ENCODE measurements around the gene DYNC1I1. TPM values are rescaled to one million over a fixed set of nuclear protein-coding genes. Genes with fewer than 3 reads are reported as not detected.

The DYNC1I1 gene
- total RNA-seq, 3 donors from 2014 or later = 0.41 to 42.6 (median 1.5) TPM

GRCh38 chr7:95908499-95908898 is 136.1 kb downstream of the DYNC1I1 start:
- intact Hi-C loops (cut with DNase I, micrococcal nuclease) = no loop called here
- H3K4me1 ChIP-seq (ENCODE audit: low read depth) = no peaks in the 10 kb centered on the region

GRCh38 chr7:95910341-95910740 is 138.0 kb downstream of the DYNC1I1 start:
- Histone ChIP-seq H3K4me3 (no peak overlapping the region), H3K9me3 (no peaks in the 10 kb centered on the region), H3K4me1 (ENCODE audit: low read depth) (no peaks in the 10 kb centered on the region), H3K36me3 (ENCODE audit: low read depth) (no peaks in the 10 kb centered on the region)
- intact Hi-C loops (cut with DNase I, micrococcal nuclease) = loop anchor here in 1 of 2 donors (10.0 kb wide), 1 partner anchor 1114 kb away; the partner anchor contains the start of gene DLX5
- no peak for TF ChIP-seq CTCF (IDR thresholded peaks at IDR 0.05)
- no peak for ATAC-seq
- no peak for DNase-seq

More at GRCh38 chr7:95908499-95908898, 136.1 kb downstream of the DYNC1I1 start:
- no peak for TF ChIP-seq CTCF (IDR thresholded peaks at IDR 0.05)
- H3K36me3 ChIP-seq (ENCODE audit: low read depth) = no peaks in the 10 kb centered on the region
- DNase-seq (no peak), ATAC-seq (no peak)
- no peaks in the 10 kb centered on the region for H3K9me3 ChIP-seq
- H3K4me3 ChIP-seq = no peak overlapping the region

GRCh38 chr7:95915731-95916130 is 143.4 kb downstream of the DYNC1I1 start:
- ATAC-seq (no peak), DNase-seq (no peak)
- TF ChIP-seq CTCF (IDR thresholded peaks at IDR 0.05) = no peak
- H3K4me1 ChIP-seq (ENCODE audit: low read depth) = no peaks in the 10 kb centered on the region
- no peak overlapping the region for H3K4me3 ChIP-seq
- no peaks in the 10 kb centered on the region for H3K9me3 ChIP-seq
- H3K36me3 ChIP-seq (ENCODE audit: low read depth) = no peaks in the 10 kb centered on the region
- intact Hi-C loops (cut with DNase I, micrococcal nuclease) = loop anchor here (5.0 to 10.0 kb wide), 2 partner anchors 1109 to 1112 kb away; partner anchors contain the start of gene DLX5 (in 1 of the 2)

GRCh38 chr7:95916573-95917297 is 144.4 kb downstream of the DYNC1I1 start:
- Histone ChIP-seq H3K36me3 (ENCODE audit: low read depth) (no peaks in the 10 kb centered on the region), H3K4me1 (ENCODE audit: low read depth) (no peaks in the 10 kb centered on the region), H3K9me3 (no peaks in the 10 kb centered on the region), H3K4me3 (no peak overlapping the region)
- TF ChIP-seq CTCF (IDR thresholded peaks at IDR 0.05) = peak; percentile 75
- ATAC-seq (peak; percentile 67), DNase-seq (peak; percentile 57 to 92 (median 75))
- intact Hi-C loops (cut with DNase I, micrococcal nuclease) = loop anchor here (5.0 to 10.0 kb wide), 2 partner anchors 1108 to 1111 kb away; partner anchors contain the start of gene DLX5 (in 1 of the 2)

- no peaks in the 10 kb centered on the region for H3K4me1 ChIP-seq (ENCODE audit: low read depth)
- no peak for TF ChIP-seq CTCF (IDR thresholded peaks at IDR 0.05)
- no peak for DNase-seq
- no peak overlapping the region for H3K4me3 ChIP-seq
- H3K9me3 ChIP-seq = no peaks in the 10 kb centered on the region
- intact Hi-C loops (cut with DNase I, micrococcal nuclease) = loop anchor here (5.0 to 10.0 kb wide), 2 partner anchors 1107 to 1110 kb away; partner anchors contain the start of gene DLX5 (in 1 of the 2)
- no peak for ATAC-seq
- no peaks in the 10 kb centered on the region for H3K36me3 ChIP-seq (ENCODE audit: low read depth)
Observed at GRCh38 chr7:95917634-95918033, 145.3 kb downstream of the DYNC1I1 start.

All from mucosa of descending colon (tissue), 3 donors.